Renal pelvis (tissue), 4 donors: ENCODE data around the gene ZDHHC11B. TPM values are rescaled to one million over a fixed set of nuclear protein-coding genes. Genes with fewer than 3 reads are reported as not detected.
A peak's percentile ranks its signal among the peaks of the same experiment; 100 is the strongest.
"Not testable (repeated sequence)": the region's sequence is repeated elsewhere in the genome, so short reads cannot be mapped to it uniquely, and the experiment has no call there.

Experiments
- DNase-seq: peaks from one replicate; pipeline ENCODE4 v3.0.0-alpha.2; 2013
- polyA plus RNA-seq, 3 donors: library from polyadenylated mRNA; unstranded; fragments of 120-200 nt; gene quantifications; one replicate each; pipeline ENCODE4 v1.2.1, GENCODE V29; 2013; ENCODE audit not compliant: insufficient read length in 3 of 3

The ZDHHC11B gene
- polyA plus RNA-seq, 3 donors: 7.9 to 9.2 (median 8.7) TPM

- not testable (repeated sequence) for DNase-seq
Observed at GRCh38 chr5:787224-787856, 2.8 kb upstream of the ZDHHC11B start.

- not testable (repeated sequence) for DNase-seq
Observed at GRCh38 chr5:785181-785705, 714 bp upstream of the ZDHHC11B start.

DNA sequence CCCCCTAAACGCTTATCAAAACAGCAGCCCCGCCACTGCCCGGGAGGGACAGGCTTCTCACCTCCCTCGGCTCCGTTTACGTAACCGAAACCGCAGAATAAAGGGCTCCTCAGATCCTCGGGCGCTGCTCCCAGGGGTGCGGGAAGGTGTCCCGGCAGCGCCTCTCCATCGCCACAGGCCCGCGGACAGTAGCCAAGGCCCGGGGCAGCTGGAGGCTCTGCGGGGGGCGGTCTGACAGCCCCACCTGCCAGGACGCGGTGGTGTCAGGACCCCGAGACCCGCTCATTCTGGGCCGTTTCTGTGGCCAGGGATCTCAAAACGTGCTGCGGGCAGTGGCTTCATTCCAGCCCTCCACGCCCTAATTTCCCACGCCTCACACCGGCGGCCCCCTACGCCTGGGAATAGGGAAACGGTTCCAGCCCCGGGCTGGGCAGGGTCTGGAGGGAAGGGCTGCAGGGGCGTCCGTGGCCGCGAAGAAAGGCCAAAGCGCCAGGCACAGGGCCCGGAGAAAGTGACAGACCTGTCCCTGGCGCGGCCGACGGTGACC is 575 bp downstream of the ZDHHC11B start:
- DNase-seq: peak; percentile 37

DNA sequence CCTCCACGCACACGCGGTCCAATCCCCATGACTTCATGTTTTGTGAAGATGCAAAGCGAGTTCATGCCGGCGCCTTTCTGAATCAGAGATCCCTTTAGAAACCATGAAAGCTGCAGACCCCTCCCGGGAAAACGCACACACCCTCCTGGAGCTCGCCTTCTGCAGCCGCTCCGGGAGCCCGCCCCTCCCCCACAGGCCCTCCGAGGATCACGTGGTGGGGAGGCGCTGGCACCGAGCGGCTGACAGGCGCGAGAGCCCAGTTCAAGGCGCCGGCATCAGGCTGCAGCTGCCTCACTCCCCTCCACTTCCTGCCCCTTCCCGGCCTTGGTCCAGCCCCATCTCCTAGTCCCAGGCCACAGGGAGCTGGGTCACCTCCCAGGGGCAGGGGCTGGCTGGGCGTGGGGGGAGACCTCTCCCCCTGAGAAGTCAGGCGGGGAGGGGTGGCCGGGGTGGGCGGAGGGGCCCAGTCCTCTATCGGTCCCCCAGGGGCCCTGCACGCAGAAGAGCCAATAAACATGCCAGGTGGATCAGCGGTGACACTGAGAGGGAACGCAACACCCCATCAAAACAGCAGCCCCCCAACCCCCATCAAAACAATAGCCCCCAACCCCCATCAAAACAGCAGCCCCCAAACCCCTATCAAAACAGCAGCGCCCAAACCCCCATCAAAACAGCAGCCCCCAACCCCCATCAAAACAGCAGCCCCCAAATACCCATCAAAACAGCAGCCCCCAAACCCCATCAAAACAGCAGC is 1.3 kb downstream of the ZDHHC11B start:
- DNase-seq: not testable (repeated sequence)

DNA sequence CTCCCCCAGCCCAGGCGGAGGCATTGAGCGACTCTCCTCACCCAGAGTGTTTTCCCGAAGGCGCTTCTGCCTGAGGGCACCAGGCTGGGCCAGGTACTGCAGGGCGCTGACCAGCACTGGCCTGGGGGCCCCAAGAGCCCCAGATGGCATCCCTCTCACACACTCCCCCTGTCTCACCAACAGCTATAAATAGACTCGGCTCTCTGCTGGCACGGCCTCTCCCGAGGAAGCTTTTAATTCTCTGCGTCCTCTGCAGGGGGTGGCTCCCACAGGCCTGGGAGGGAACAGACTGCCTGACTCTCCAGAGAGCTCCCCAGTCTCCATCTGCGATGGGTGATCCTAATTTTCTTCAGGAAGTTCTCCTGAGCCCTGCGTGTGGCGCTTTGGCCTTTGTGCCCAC is 2.2 kb downstream of the ZDHHC11B start:
- DNase-seq: not testable (repeated sequence)

DNA sequence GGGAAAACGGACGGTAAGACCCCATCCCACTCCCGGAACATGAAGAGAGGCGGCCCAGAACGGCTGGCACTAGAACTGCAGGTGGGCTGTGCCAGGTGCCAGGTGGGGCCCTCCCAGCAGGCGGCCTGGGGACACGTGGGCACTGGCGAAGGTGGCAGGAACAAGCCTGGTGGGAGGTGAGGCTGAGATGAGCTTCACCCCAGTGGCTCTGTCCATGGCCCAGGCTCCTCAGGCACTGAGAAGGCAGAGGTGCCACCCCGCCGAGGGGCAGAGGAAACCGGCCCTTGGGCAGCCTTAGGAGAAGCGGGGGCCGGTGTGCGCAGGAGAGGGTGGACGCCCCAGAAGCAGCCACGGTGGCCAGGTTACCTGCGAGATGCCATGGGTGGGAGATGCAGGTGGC is 4.0 kb downstream of the ZDHHC11B start:
- not testable (repeated sequence) for DNase-seq

DNA sequence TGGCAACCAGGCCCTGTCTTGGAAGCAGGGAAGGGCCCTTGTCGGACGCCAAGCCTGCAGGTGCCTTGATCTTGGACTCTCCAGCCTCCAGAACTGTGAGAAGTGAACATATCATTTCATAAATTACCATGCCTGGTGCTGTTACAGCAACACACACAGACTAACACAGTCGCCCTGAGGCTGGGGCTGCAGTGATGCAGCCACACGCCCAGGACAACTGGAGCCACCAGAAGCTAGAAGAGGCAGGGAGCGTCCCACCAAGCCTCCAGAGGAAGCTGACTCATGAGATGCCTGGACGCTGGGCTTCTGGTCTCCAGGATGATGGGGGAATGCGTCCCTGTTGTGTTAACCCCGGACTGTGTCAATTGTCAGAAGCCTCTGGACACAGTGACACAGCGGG is 5.6 kb downstream of the ZDHHC11B start:
- not testable (repeated sequence) for DNase-seq

DNA sequence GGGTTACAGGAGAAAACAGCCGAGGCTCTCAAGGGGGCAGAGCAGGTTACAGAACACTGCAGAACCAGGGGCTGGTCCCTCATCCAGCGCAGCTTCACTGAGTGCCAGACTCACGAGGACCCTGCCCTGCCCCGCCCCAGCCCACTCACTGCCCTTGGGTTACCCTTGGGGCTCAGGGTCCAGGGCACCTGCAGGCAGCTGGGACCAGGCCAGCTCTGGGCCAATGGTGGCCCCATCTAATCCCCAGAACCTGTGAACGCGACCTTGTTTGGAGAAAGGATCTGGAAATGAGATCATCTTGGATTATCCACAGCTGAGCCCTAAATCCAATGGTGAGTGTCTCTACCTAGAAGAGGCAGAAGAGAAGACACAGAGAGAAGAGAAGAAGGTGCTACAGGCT is 6.1 kb downstream of the ZDHHC11B start:
- not testable (repeated sequence) for DNase-seq

GRCh38 chr5:777756-778161 is 6.8 kb downstream of the ZDHHC11B start:
- DNase-seq: no peak

DNA sequence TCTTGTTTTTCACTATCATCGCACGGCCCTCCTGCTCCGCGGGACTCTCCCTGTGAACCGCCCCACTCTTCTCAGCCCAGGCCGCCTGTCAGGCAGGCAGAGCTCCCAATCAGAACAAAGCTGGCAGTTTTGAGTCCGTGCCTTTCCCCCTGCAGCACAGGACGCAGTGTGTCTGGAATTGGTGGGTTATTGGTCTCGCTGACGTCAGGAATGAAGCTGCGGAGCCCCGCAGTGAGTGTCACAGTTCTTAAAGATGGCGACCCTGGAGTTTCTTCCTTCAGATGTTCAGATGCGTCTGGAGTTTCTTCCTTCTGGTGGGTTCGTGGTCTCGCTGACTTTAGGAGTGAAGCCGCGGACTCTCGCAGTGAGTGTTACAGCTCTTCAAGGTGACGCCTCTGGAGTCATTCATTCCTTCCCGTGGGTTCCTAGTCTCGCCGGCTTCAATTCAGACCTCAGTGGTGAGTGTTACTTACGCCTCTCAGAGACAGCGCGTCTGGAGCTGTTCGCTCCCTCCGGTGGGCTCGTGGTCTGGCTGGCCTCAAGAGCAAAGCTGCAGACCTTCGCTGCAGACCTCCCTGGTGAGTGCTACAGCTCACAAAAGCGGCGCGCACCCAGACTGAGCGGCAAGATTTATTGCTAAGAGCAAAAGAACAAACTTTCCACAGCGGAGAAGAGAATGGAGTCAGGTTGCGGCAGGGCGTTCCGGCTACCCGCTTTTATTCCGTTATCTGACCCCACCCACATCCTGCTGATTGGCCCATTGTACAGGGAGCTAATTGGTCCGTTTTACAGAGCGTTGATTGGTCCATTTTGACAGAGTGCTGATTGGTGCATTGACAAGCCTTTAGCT is 7.4 kb downstream of the ZDHHC11B start:
- peak; percentile 79 for DNase-seq

GRCh38 chr5:775961-776861 is 8.3 kb downstream of the ZDHHC11B start:
- DNase-seq: no peak

- DNase-seq: not testable (repeated sequence)
Observed at GRCh38 chr5:775595-775960, 9.0 kb downstream of the ZDHHC11B start.

- DNase-seq: not testable (repeated sequence)
Observed at GRCh38 chr5:774854-775505, 9.5 kb downstream of the ZDHHC11B start.

GRCh38 chr5:774304-774703 is 10.2 kb downstream of the ZDHHC11B start:
- not testable (repeated sequence) for DNase-seq

GRCh38 chr5:773517-774264 is 10.8 kb downstream of the ZDHHC11B start:
- DNase-seq: no peak

DNA sequence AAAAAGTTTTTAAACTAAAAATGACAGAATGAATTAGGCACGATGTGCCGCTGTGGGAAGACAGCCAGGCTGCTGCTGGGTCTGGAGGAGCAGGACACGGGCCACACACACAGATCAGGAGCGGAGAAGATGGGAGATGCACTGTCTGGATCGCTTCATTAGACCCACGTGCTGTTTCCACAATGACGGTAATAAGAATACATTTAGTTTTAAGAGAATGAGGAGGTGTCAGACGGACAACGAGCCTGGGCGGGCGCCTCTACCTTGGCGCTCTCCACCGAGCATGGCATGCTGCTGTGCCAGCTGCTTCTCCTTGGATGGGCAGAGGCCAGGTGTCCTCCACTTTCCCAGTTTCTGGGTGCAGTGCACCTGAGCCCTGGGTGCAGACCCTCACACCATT is 11.6 kb downstream of the ZDHHC11B start:
- not testable (repeated sequence) for DNase-seq

DNA sequence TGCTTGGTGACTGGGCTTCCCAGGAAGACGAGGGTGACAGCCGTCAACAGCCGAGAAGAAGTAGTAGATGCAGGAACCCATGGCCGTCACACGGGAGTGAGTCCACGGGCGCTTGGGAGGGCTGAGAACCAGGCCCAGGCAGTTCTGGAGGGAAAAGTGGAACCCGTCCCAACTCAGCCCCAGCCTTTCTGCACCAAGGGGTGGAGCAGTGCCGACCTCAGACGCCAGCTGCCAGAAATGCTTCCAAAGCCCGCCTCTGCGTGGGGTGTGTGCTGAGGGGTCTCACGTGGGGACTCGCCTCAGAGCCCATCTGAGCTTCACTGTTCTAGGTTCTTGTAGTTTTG is 12.0 kb downstream of the ZDHHC11B start:
- not testable (repeated sequence) for DNase-seq

DNA sequence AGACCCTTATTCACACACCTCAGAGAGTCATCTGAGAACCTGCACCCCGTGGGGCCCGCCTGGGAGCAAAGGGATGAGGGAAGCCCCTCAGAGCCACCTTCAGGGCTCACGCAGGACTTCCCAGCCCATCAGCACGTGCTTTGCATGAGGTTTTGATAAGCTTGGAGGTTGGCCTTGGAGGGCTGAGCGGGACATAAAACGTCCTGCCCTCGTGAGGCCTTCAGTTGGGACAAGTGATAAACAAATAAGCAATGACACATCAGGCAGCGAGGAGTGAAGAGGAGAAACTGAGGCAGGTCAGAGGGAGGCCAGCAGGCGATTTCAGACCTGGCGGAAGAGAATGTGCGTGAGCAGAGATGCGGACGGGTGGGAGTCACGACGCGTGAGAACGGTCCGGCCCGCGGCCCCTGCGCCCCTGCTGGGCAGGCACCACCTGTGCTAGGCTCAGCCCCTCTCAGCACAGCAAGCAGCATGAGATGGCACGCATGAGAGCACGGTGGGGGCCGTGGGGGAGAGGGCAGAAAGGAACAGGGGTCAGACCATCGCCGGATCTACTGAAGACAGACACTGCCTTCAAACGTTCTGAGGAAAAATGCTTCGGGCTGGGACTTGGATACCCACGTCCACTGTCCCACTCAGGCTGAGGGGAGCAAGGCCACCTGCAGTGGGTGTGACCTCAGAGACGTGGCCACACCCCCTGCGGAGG is 12.5 kb downstream of the ZDHHC11B start:
- not testable (repeated sequence) for DNase-seq
